HPDE6-E6E7 (cell line): Measurements from ENCODE around the gene DDX11.
"Not testable (repeated sequence)": the region's sequence is repeated elsewhere in the genome, so short reads cannot be mapped to it uniquely, and the experiment has no call there.

ENCODE experiments used
- DNase-seq: peaks from one replicate; pipeline ENCODE4 v3.0.0; 2011; ENCODE audit warnings: missing footprints; ENCODE audit errors: extremely low spot score

Gene DDX11

DNA sequence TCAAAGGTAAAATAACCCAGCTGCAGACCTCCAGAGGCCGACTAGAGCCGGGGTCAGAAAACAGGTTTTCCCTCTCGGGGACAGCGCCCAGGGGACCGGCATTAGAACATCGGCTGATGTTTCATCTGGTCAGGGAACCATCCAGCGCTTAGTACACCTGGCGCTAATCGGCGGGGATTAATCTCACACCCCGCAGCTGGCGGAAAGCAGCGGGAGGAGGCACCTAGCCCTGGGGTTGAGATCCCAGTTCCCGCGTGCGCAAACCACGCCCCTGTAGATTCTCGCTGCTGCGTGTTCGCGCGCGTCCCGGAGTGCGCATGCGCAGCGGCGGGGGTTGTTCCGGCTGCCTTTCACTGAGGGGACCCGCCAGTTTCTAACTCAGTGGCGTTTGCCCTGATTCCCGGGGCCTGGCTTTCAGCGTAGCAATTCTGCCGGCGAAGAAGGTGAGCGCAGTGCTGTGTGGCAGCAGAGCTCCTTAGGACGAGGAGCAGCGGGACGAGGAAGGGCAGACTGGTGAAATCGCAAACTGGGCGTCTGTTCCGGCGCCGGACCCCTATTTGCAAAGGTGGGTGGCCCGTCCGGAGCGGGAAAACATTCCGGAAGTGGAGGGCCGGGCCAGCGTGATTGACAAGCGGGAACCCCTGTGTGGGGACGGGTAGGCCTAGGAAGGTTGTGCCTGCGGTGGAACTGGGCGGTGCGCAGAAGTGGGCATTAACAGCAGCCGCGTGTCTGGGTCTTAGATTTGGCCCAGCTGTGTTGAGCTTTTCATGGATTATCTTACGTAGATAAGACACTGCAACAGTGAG, at the start of gene DDX11:
Gene DDX11 (plus strand): TSS at position 334 of the 806 bp plus-strand sequence. CDS start 4,534 bp downstream, outside the sequence.
- peak; percentile 78 for DNase-seq

DNA sequence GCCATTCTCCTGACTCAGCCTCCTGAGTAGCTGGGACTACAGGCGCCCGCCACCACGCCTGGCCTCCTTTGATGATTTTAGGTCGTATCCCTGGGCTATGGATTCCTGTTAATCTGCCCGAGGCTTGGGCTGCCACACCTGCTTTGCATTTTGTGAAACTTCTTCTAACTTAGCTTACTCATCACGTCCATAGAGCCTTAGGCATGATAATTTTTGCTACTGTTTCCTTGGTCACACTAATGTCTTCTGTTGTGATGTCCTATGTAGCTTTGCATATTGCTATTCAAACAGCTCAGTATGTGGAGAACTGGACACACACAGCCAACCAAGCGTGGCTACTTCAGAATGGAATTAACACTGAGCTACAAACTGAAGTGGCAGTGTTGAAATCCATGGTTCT, 47.5 kb upstream of the DDX11 start:
- DNase-seq, result no peak

- not testable (repeated sequence) for DNase-seq
These were observed 46.7 kb upstream of the DDX11 start for GRCh38 chr12:31027006-31027405.

DNA sequence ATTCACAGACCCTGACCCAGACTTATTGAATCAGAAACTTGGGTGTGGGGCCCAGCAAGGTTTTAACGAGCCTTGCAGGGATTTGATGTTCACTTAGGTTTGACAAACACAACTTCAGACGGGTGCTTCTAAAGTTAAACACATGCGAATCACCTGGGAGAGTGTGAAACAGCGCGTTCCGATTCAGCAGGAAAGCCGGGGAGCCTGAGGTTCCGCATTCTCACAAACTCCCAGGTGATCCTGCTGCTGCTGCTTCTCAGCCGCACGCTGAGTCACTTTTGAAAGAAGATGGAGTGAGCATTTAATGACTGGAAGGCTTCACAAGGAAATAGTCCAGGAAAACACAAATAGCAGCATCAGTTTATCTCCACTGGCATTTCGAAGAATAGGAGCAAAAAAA, 44.2 kb upstream of the DDX11 start:
- DNase-seq, result no peak

- no peak for DNase-seq
These were observed 43.6 kb upstream of the DDX11 start for GRCh38 chr12:31029916-31030562.

DNA sequence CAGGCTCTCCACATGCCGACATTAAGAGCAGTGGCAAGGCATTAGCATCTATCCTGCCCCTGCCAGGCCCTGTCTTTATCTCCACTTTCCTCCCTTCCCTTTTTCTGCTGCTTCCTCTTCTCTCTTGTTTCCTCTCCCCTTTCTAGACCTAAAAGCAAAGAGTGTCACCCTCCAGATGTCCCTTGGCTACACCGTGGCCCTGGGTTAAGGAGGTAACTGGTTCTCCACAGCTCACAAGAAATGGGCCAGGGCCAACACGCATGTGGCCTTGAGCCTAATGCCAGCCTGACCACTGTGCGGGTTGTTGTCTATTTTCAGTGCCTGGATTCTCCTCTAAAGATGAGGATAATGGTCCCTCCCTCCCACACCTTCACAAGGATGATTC, 41.7 kb upstream of the DDX11 start:
- DNase-seq, result no peak

- DNase-seq, result no peak
These were observed 40.5 kb upstream of the DDX11 start for GRCh38 chr12:31033146-31033545.

DNA sequence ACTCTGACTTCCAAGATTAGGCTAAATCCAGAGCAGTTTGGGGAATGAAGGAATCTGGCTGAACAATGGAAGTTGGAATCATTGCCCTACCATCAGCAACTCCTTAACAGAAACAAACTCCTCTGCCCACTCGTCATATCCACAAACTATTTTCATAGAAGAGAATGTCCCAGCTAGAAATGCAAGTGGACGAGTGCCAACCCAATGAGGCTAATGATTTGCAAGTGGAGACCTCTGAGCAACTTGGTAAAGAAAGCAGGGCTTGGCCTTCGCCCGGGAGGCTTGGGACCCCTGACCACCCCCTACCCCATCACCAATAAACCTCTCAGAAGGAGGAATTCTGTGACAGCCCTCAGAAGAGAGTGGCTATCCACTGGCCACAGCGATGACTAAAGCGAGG, 40.0 kb upstream of the DDX11 start:
- no peak for DNase-seq

- DNase-seq, result no peak
These were observed 39.3 kb upstream of the DDX11 start for GRCh38 chr12:31034372-31034771.

DNA sequence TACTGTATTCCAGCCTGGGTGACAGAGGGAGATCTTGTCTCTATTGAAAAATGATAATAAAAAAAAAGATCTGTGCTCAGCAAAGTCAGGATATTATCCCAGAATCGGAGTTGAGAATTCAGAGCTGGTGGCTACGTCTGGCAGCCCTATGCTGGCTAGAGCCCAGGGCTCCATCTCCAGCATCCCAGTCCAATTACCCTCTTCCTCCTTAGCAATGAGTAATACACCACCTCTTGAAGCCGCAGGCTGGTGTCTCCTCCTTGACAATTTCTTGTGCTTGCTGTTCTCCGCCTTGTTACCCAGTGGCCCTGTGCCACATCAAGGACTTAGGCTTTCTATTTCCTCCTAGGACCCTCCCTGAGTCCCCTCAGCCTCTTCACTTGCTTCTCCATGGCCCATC, 38.4 kb upstream of the DDX11 start:
- DNase-seq, result no peak

DNA sequence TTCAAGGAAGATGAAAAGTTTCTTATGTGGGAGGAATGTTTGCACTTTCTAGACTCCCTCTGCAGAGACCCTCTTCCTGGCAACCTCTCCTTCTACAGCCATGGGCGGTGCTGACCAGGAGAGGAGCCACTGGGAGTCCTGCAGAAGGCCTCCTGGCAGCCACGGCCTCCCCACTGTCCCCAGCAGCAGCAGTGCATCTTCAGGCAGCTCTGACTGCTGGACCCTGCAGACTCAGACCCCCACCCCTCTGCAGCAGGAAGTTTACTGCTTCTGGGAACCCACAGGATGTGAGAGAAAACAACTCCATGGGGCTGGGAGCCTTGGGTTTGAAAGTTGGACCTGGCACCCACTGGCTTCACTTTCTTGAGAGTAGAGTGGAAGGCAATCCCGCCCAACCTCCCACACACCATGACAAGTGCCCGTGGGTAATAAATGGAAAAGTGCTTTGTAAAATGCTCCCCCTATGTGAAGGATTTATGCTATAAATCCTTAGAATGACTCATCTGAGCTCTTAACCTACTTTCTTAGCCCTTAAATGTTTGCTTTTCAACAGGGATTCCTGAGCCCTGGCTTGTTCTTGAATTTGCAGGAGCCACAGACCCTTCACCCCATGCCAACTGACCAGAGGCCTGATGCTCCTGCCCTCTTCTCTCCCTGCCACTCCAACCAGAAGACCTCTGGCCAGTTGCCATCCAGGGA, 37.5 kb upstream of the DDX11 start:
- no peak for DNase-seq

GRCh38 chr12:31037028-31037427, 36.6 kb upstream of the DDX11 start:
- no peak for DNase-seq

- no peak for DNase-seq
These were observed 35.7 kb upstream of the DDX11 start for GRCh38 chr12:31037931-31038330.

DNA sequence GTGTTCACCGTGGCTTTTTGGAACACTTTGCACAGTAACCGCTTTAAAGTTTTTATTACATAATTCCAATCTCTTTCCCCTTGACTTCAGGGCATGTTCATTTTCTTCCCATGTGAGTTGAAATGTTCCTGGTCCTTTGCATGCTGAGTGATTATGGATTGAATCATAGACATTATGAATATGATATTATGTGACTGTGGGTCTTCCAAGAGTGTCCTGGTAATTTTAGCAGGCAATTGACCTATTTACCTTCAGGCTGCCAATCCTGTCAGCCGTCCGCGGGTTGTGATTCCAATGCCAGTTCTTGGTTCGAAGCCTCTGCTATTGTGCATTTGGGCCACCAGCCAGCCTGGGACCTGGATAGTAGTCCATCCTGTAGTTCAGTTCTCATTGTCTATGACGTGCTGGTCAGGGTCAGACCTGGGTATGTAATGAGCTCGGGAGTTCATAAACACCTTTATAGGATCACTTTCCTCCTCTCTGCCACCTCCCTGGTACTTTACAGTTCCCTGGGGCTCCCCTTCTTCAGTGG, 32.6 kb upstream of the DDX11 start:
- DNase-seq, result no peak

- not testable (repeated sequence) for DNase-seq
These were observed 23.5 kb upstream of the DDX11 start for GRCh38 chr12:31050143-31050542.

DNA sequence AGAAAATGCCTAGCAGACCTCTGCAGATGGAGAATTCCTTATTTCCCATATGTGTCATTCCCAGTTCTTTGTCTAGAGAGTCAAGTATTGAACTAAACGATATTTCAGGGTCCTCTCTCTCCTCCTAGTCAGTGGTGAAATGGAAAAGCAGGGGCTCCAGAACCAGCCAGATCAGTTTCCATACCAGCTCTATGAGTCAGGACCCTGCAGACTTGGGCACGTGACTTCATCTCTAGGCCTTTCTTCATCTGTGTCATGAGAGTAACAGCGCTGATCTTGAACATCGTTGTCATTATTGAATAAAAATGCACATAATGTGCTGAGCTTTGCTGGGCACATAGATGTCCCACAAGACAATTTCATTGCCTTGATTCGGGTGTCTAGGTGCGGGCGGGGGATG, 23.1 kb upstream of the DDX11 start:
- not testable (repeated sequence) for DNase-seq

GRCh38 chr12:31051692-31052091, 22.0 kb upstream of the DDX11 start:
- DNase-seq, result not testable (repeated sequence)

GRCh38 chr12:31052121-31052520, 21.5 kb upstream of the DDX11 start:
- DNase-seq, result not testable (repeated sequence)

GRCh38 chr12:31052666-31053439, 20.8 kb upstream of the DDX11 start:
- DNase-seq, result not testable (repeated sequence)

- DNase-seq, result not testable (repeated sequence)
These were observed 19.7 kb upstream of the DDX11 start for GRCh38 chr12:31053944-31054343.

- DNase-seq, result no peak
These were observed 16.0 kb upstream of the DDX11 start for GRCh38 chr12:31057671-31058070.

- DNase-seq, result not testable (repeated sequence)
These were observed 7.5 kb upstream of the DDX11 start for GRCh38 chr12:31066196-31066595.
